ENCODE measurements around the gene ASIC1. TPM values are rescaled to one million over a fixed set of nuclear protein-coding genes. Genes with fewer than 3 reads are reported as not detected.
A peak's percentile ranks its signal among the peaks of the same experiment; 100 is the strongest.

ASIC1 gene
- polyA plus RNA-seq (2013, experiment 1 of 2) = 9.8 TPM
- polyA plus RNA-seq (2013, experiment 2 of 2) = 8.9 TPM

- 1 to 2% methylated on average over 8 to 70 of the region's 88 CpGs for WGBS, 2 experiments (ENCODE audit: insufficient coverage in 2 of 2)
- no peaks in the 10 kb centered on the region for H3K36me3 ChIP-seq (ENCODE audit: control insufficient read depth, insufficient read depth, low read length)
- H3K4me3 ChIP-seq (ENCODE audit: extremely low read depth, insufficient read depth, low read length, poor library complexity, severe bottlenecking) = peak within 1 kb of the TSS; percentile 59
- peaks cover 16% of the 10 kb centered on the region for H3K4me1 ChIP-seq (ENCODE audit: control insufficient read depth, insufficient read depth, low read length, poor library complexity, severe bottlenecking)
- H3K9me3 ChIP-seq (ENCODE audit: control insufficient read depth, low read length) = no peaks in the 10 kb centered on the region
- no peak within 1 kb of the TSS for H3K27ac ChIP-seq (ENCODE audit: low read depth, low read length, severe bottlenecking)
Measured at GRCh38 chr12:50057000-50057841, at the start of gene ASIC1. ASIC1 (plus strand) TSS chr12:50057596; CDS start chr12:50058767, 1,171 bp downstream.

DNA sequence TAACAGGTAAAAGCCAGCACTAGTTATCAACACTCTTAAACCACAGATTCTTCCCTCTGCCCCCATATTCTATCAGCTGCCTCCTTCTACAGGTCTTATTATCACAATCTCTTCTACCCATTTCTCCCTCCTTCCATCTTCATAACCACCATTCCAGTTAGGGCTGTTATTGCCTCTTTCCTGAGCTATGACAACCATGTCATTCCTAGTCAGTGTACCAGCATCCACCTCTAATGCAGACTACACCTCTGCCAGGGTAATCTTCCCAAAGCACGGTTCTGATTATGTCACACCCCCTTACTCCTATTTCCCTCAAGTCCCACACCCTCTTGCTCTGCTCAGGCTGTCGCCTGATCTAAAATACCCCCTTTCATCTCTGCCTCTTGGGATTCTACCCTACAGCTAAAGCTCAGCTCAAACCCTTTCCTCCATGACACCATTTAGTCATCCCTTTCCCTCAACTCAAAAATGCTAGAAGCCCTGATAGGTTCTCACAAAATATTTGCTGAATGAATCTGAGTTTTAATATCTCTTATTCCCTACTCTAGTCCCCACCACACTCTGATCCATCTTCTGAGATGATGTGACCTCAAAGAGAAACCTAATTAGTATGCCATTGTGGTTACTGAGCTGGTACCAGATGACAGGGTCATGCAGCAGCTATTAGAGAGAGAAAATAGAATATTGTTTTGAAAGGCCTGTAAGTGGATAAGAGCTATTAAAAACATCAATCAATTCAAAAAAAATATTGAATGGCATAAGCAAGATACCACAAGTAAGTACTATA is 43.8 kb upstream of the ASIC1 start:
- Histone ChIP-seq H3K27ac (ENCODE audit: low read depth, low read length, severe bottlenecking) (no peak overlapping the region), H3K9me3 (ENCODE audit: control insufficient read depth, low read length) (no peaks in the 10 kb centered on the region), H3K36me3 (ENCODE audit: control insufficient read depth, insufficient read depth, low read length) (peaks cover 71% of the 10 kb centered on the region), H3K4me1 (ENCODE audit: control insufficient read depth, insufficient read depth, low read length, poor library complexity, severe bottlenecking) (no peaks in the 10 kb centered on the region), H3K4me3 (ENCODE audit: extremely low read depth, insufficient read depth, low read length, poor library complexity, severe bottlenecking) (no peak overlapping the region)
- 100% methylated on average over 2 of the region's 2 CpGs for WGBS, 2 experiments (ENCODE audit: insufficient coverage in 2 of 2)

- H3K9me3 ChIP-seq (ENCODE audit: control insufficient read depth, low read length) = no peaks in the 10 kb centered on the region
- no peaks in the 10 kb centered on the region for H3K4me1 ChIP-seq (ENCODE audit: control insufficient read depth, insufficient read depth, low read length, poor library complexity, severe bottlenecking)
- WGBS, 2 experiments (ENCODE audit: insufficient coverage in 2 of 2) = 92 to 95% methylated on average over 2 of the region's 3 CpGs
- H3K27ac ChIP-seq (ENCODE audit: low read depth, low read length, severe bottlenecking) = no peak overlapping the region
- peaks cover 71% of the 10 kb centered on the region for H3K36me3 ChIP-seq (ENCODE audit: control insufficient read depth, insufficient read depth, low read length)
- H3K4me3 ChIP-seq (ENCODE audit: extremely low read depth, insufficient read depth, low read length, poor library complexity, severe bottlenecking) = no peak overlapping the region
Measured at GRCh38 chr12:50014342-50014741, 43.1 kb upstream of the ASIC1 start.

- Histone ChIP-seq H3K27ac (ENCODE audit: low read depth, low read length, severe bottlenecking) (peak overlapping the region; percentile 57), H3K9me3 (ENCODE audit: control insufficient read depth, low read length) (no peaks in the 10 kb centered on the region), H3K4me1 (ENCODE audit: control insufficient read depth, insufficient read depth, low read length, poor library complexity, severe bottlenecking) (no peaks in the 10 kb centered on the region), H3K36me3 (ENCODE audit: control insufficient read depth, insufficient read depth, low read length) (peaks cover 56% of the 10 kb centered on the region), H3K4me3 (ENCODE audit: extremely low read depth, insufficient read depth, low read length, poor library complexity, severe bottlenecking) (no peak overlapping the region)
- 95 to 98% methylated on average over 7 to 8 of the region's 10 CpGs for WGBS, 2 experiments (ENCODE audit: insufficient coverage in 2 of 2)
Measured at GRCh38 chr12:50016501-50017475, 40.6 kb upstream of the ASIC1 start.

GRCh38 chr12:50017641-50018040 is 39.8 kb upstream of the ASIC1 start:
- Histone ChIP-seq H3K36me3 (ENCODE audit: control insufficient read depth, insufficient read depth, low read length) (peaks cover 54% of the 10 kb centered on the region), H3K4me1 (ENCODE audit: control insufficient read depth, insufficient read depth, low read length, poor library complexity, severe bottlenecking) (no peaks in the 10 kb centered on the region), H3K4me3 (ENCODE audit: extremely low read depth, insufficient read depth, low read length, poor library complexity, severe bottlenecking) (no peak overlapping the region), H3K27ac (ENCODE audit: low read depth, low read length, severe bottlenecking) (peak overlapping the region; percentile 57), H3K9me3 (ENCODE audit: control insufficient read depth, low read length) (no peaks in the 10 kb centered on the region)
- 91 to 97% methylated on average over 4 to 6 of the region's 6 CpGs for WGBS, 2 experiments (ENCODE audit: insufficient coverage in 2 of 2)

DNA sequence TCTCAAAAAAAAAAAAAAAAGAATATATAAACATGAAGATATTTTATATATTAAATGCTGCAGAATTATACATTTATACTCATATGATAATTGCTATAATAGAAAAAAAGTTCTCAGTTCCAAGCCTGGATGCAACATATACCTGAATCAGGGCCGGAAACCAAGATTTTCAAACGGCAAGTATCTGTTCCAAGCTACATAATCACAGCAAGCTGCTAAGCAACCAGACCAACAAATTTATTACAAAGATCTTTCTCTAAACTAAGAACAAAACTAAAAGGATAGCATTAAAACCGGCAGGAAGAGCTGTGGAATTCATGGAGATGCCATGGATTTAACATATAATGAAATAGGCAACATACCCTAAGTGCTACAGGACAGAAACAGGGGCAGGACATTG is 39.2 kb upstream of the ASIC1 start:
- Histone ChIP-seq H3K27ac (ENCODE audit: low read depth, low read length, severe bottlenecking) (no peak overlapping the region), H3K36me3 (ENCODE audit: control insufficient read depth, insufficient read depth, low read length) (peaks cover 55% of the 10 kb centered on the region), H3K9me3 (ENCODE audit: control insufficient read depth, low read length) (no peaks in the 10 kb centered on the region), H3K4me3 (ENCODE audit: extremely low read depth, insufficient read depth, low read length, poor library complexity, severe bottlenecking) (no peak overlapping the region), H3K4me1 (ENCODE audit: control insufficient read depth, insufficient read depth, low read length, poor library complexity, severe bottlenecking) (no peaks in the 10 kb centered on the region)
- 87 to 100% methylated on average over 1 to 2 of the region's 3 CpGs for WGBS, 2 experiments (ENCODE audit: insufficient coverage in 2 of 2)

DNA sequence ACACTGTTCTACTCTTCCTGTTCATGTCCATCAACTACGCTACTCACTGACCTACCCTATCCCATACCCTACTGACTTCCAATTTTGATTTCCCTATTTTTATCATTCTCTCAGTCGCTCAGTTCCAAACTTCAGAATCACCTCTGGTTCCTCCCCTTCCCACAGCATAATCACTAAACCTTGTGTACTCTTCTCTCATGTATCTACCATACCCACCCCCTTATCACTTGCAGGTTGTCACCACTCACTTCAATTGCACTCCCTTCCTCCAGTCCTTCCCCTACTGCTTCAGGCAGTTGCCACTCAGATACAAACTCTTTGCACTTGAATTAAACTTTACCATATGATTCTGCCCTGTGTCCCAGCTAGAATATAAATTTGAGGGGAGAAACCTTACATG is 38.4 kb upstream of the ASIC1 start:
- H3K36me3 ChIP-seq (ENCODE audit: control insufficient read depth, insufficient read depth, low read length) = peaks cover 47% of the 10 kb centered on the region
- 94 to 97% methylated on average over 2 of the region's 2 CpGs for WGBS, 2 experiments (ENCODE audit: insufficient coverage in 2 of 2)
- no peak overlapping the region for H3K27ac ChIP-seq (ENCODE audit: low read depth, low read length, severe bottlenecking)
- no peaks in the 10 kb centered on the region for H3K9me3 ChIP-seq (ENCODE audit: control insufficient read depth, low read length)
- H3K4me1 ChIP-seq (ENCODE audit: control insufficient read depth, insufficient read depth, low read length, poor library complexity, severe bottlenecking) = no peaks in the 10 kb centered on the region
- H3K4me3 ChIP-seq (ENCODE audit: extremely low read depth, insufficient read depth, low read length, poor library complexity, severe bottlenecking) = no peak overlapping the region

- no peaks in the 10 kb centered on the region for H3K4me1 ChIP-seq (ENCODE audit: control insufficient read depth, insufficient read depth, low read length, poor library complexity, severe bottlenecking)
- H3K4me3 ChIP-seq (ENCODE audit: extremely low read depth, insufficient read depth, low read length, poor library complexity, severe bottlenecking) = no peak overlapping the region
- peaks cover 42% of the 10 kb centered on the region for H3K36me3 ChIP-seq (ENCODE audit: control insufficient read depth, insufficient read depth, low read length)
- H3K9me3 ChIP-seq (ENCODE audit: control insufficient read depth, low read length) = no peaks in the 10 kb centered on the region
- no peak overlapping the region for H3K27ac ChIP-seq (ENCODE audit: low read depth, low read length, severe bottlenecking)
- 100% methylated on average over 2 of the region's 2 CpGs; no CpG with 5 or more reads in 1 of the 2 experiments for WGBS, 2 experiments (ENCODE audit: insufficient coverage in 2 of 2)
Measured at GRCh38 chr12:50019524-50019923, 37.9 kb upstream of the ASIC1 start.

DNA sequence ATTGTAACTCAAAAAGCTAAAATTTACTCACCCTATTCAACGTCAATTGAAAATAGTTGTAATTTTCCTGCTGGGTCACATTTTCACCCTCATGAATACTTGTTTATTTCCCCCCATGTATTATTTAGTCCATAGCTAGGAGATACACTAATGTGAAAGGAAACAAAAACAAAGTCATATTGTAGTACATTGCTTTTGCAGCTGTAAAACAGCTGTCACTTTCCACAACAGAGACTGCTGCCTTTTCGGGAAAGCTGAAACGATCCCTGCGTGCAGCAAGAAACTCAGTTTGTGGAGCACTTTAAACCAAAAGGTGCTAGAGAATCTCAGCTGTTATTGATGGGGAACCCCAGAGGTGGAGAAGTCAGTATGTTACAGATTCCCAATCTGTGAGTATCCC is 36.4 kb upstream of the ASIC1 start:
- H3K9me3 ChIP-seq (ENCODE audit: control insufficient read depth, low read length) = no peaks in the 10 kb centered on the region
- no peaks in the 10 kb centered on the region for H3K4me1 ChIP-seq (ENCODE audit: control insufficient read depth, insufficient read depth, low read length, poor library complexity, severe bottlenecking)
- H3K27ac ChIP-seq (ENCODE audit: low read depth, low read length, severe bottlenecking) = no peak overlapping the region
- 91 to 100% methylated on average over 3 to 4 of the region's 4 CpGs for WGBS, 2 experiments (ENCODE audit: insufficient coverage in 2 of 2)
- H3K4me3 ChIP-seq (ENCODE audit: extremely low read depth, insufficient read depth, low read length, poor library complexity, severe bottlenecking) = no peak overlapping the region
- peaks cover 30% of the 10 kb centered on the region for H3K36me3 ChIP-seq (ENCODE audit: control insufficient read depth, insufficient read depth, low read length)

DNA sequence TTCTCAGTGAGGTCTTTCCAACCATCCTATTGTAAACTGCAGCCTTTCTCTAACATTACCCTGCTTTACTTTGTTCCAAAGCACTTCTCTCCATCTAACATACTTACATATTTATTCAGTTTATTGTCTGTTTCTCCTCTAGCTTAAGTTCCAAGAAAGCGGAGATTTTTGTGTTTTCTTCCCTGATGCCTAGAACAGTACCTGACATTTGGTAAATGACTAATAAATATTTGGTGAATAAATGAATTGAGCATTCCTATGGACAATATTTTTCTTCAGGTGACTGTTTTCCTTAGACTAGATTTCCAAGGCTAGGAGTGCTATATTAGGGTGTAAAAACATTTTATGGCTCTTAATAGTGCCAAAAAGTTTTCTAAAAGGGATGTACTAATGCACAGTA is 34.5 kb upstream of the ASIC1 start:
- no peaks in the 10 kb centered on the region for H3K4me1 ChIP-seq (ENCODE audit: control insufficient read depth, insufficient read depth, low read length, poor library complexity, severe bottlenecking)
- no peak overlapping the region for H3K4me3 ChIP-seq (ENCODE audit: extremely low read depth, insufficient read depth, low read length, poor library complexity, severe bottlenecking)
- no CpG with 5 or more reads among the region's 1 CpG for WGBS, 2 experiments (ENCODE audit: insufficient coverage in 2 of 2)
- no peak overlapping the region for H3K27ac ChIP-seq (ENCODE audit: low read depth, low read length, severe bottlenecking)
- H3K9me3 ChIP-seq (ENCODE audit: control insufficient read depth, low read length) = no peaks in the 10 kb centered on the region
- H3K36me3 ChIP-seq (ENCODE audit: control insufficient read depth, insufficient read depth, low read length) = peaks cover 16% of the 10 kb centered on the region

Measured in mesodermal cell (in vitro differentiated cells).